Lower leg skin (tissue), 4 donors: ENCODE measurements around the gene SLC35D1. TPM values are rescaled to one million over a fixed set of nuclear protein-coding genes. Genes with fewer than 3 reads are reported as not detected.

Experiments
- DNase-seq, 2 donors: peaks; one replicate each; pipeline ENCODE4 v3.0.0-alpha.2; 2019; ENCODE audit warnings: low spot score in 2 of 2
- H3K4me3 ChIP-seq: fragments of 200-600 bp; sonication (generic); 2 replicates; pipeline ENCODE4 v1.5.1; 2017; ENCODE audit warnings: mild to moderate bottlenecking, low read depth; ENCODE audit not compliant: poor library complexity, severe bottlenecking
- POLR2A ChIP-seq, 2 donors: fragments of 450-650 bp; IDR thresholded peaks; one replicate each; pipeline ENCODE4 v1.6.1; 2016 to 2017; ENCODE audit warnings: antibody characterized with exemption in 2 of 2, mild to moderate bottlenecking in 1 of 2, moderate library complexity in 1 of 2
- WGBS, 2 donors: methylation state at CpG; one replicate each; pipeline ENCODE4 v1.1.5; 2018; 5-methylcytosine and 5-hydroxymethylcytosine counted together
- intact Hi-C: fragments of 100-400 bp; cut with DNase I; formaldehyde crosslinking; loops from one replicate; pipeline ENCODE4 v1.15.0; 2023; ENCODE audit warnings: low total_unique reads
- total RNA-seq, 4 donors: library from RNA; depleted of rRNA; stranded (reverse); fragments of >200 nt; gene quantifications; one replicate each; pipeline ENCODE4 v1.1.0, GENCODE V29; 2016
- TF ChIP-seq, protein P1 (sequence below), 3 donors: fragments of 450-650 bp; IDR thresholded peaks; one replicate each; pipeline ENCODE4 v1.5.1; 2016; ENCODE audit warnings: antibody characterized with exemption in 3 of 3, mild to moderate bottlenecking in 3 of 3, moderate library complexity in 2 of 3

SLC35D1 gene
- total RNA-seq, 4 donors from 2014 or later: 11.4 to 13.6 (median 12.5) TPM

DNA sequence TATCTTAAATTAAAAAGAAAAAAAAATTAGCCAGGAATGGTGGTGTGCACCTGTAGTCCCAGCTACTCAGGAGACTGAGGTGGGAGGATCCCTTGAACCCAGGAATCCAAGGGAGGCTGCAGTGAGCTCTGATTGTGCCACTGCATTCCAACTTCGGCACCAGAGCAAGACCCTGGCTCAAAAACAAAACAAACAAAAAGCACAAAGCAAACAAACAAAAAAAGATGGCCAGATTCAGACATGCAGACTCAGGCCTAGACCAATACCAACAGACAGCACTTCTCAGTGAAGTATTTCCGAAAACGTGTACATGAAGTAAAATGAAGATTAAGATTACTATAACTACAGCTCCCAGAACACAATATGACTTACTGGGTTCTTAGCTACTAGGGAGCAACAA, 10.6 kb downstream of the SLC35D1 start:
- no peak overlapping the region for H3K4me3 ChIP-seq
- intact Hi-C loops: no loop called here
- DNase-seq: no peak
- 83 to 84% methylated on average over 3 of the region's 3 CpGs for WGBS, 2 donors
- TF ChIP-seq, protein P1, sequence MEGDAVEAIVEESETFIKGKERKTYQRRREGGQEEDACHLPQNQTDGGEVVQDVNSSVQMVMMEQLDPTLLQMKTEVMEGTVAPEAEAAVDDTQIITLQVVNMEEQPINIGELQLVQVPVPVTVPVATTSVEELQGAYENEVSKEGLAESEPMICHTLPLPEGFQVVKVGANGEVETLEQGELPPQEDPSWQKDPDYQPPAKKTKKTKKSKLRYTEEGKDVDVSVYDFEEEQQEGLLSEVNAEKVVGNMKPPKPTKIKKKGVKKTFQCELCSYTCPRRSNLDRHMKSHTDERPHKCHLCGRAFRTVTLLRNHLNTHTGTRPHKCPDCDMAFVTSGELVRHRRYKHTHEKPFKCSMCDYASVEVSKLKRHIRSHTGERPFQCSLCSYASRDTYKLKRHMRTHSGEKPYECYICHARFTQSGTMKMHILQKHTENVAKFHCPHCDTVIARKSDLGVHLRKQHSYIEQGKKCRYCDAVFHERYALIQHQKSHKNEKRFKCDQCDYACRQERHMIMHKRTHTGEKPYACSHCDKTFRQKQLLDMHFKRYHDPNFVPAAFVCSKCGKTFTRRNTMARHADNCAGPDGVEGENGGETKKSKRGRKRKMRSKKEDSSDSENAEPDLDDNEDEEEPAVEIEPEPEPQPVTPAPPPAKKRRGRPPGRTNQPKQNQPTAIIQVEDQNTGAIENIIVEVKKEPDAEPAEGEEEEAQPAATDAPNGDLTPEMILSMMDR (IDR thresholded peaks at IDR 0.05): no peak
- no peak for TF ChIP-seq POLR2A (IDR thresholded peaks at IDR 0.05)

DNA sequence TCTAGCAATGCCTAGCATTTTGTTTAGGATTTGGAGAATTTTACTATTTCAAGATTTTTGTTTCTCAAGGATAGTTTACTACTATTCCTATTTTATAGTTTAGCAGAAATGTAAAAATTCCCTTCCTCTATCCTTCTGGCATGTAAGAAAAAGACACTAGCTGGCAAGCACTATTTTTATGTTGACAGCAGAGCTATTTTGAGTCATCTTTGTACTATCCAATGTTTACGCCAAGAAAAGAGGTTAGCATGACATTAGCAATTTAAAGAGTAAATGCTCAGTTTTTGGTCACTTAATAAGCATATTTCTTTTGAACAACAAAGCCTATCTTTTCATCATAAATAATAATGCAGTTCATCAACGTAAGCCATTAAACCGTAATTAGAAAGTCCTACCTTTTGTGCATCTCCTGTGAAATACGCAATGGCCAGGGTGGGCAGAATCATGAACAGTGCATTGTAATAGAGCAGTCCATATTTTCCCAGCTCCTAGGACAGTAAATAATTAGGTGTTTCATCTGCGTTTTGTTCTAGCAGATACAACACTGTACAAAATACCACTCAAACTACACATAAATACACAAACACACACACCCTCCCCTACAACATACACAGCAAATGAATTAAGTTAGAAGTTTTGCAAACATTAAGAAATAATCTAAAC, 12.0 kb downstream of the SLC35D1 start:
- DNase-seq: no peak
- 70 to 78% methylated on average over 5 of the region's 5 CpGs for WGBS, 2 donors
- intact Hi-C loops: no loop called here
- no peak overlapping the region for H3K4me3 ChIP-seq
- TF ChIP-seq, protein P1 (IDR thresholded peaks at IDR 0.05): no peak
- no peak for TF ChIP-seq POLR2A (IDR thresholded peaks at IDR 0.05)

DNA sequence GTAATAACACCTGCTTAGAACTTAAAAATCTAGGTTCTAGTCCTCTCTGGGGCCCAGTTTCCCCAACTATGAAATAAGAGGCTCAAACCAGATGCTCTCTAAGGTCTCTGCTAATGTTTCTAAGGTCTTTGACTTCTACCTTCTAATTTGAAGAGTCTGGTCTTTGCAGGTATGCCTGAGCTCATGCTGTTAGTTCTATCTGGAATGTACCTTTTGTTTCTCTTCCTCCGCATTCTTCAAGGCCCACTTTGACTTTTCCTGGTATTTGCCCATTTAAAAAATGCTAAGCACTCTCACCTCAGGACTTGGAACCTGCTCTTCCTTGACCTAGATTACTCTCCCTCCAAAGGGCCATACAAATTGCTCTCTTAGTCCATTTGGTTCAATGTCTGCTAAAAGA, 13.5 kb downstream of the SLC35D1 start:
- no peak for TF ChIP-seq POLR2A (IDR thresholded peaks at IDR 0.05)
- TF ChIP-seq, protein P1 (IDR thresholded peaks at IDR 0.05): no peak
- intact Hi-C loops: no loop called here
- WGBS, 2 donors: 94 to 97% methylated on average over 1 of the region's 1 CpG
- DNase-seq: no peak
- H3K4me3 ChIP-seq: no peak overlapping the region

DNA sequence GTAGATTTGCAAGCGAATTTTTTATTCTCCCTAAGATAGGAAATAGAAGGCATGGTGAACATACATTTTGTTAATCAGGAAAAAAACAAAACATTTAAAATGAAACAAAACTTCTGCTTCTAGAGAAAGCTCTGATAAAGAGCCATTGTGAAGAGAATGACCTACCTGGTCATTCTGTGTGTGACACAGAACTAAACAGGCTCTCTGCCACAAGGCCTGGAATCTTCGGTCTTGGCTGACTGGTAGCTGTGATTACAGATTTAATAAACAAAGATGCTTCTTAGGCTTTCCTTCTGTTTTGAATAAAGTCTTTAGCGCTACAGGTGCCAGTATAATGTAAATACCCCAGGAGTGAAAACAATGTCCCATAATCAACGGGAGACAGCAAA, 22.1 kb downstream of the SLC35D1 start:
- intact Hi-C loops: no loop called here
- DNase-seq: no peak
- H3K4me3 ChIP-seq: no peak overlapping the region
- WGBS, 2 donors: 88 to 93% methylated on average over 4 of the region's 4 CpGs
- no peak for TF ChIP-seq POLR2A (IDR thresholded peaks at IDR 0.05)
- TF ChIP-seq, protein P1 (IDR thresholded peaks at IDR 0.05): no peak

DNA sequence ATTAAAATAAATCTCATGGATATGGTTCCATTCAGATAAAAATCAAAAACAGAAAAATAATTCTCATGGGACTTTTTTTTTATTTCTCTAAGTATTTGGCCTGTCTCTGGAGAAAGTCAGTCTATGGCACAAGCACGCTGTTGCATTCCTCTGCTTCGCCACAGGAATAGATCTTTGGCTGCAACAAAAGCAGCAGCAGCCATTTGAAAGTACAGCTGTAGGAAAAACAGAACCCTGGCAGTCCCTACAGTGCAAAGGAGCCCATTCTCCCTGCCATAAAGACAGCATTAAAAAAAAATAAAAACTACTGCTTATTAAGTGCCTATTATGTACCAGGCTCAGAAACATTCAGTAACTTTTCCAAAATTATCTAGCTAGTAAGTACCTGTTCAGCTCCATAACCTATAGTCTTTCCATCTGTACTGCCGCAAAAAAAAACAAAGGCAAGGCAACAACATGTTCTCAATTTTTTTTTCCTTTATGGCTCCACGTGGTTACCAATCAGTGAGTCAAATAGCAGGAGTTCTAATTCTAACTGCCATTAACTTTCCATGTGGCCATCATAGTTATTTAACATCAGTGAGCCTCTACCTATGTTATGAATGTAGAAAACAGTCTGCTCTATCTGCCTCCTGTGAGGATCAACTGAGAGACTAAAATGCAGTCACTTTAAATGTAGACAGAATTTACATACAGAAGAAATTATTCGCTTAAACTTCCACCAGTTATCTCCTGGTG, 22.7 kb downstream of the SLC35D1 start:
- WGBS, 2 donors: 55 to 64% methylated on average over 5 of the region's 5 CpGs
- TF ChIP-seq, protein P1 (IDR thresholded peaks at IDR 0.05): no peak
- no peak for TF ChIP-seq POLR2A (IDR thresholded peaks at IDR 0.05)
- no peak for DNase-seq
- intact Hi-C loops: no loop called here
- no peak overlapping the region for H3K4me3 ChIP-seq
